Panc1 (cell line): Measurements from ENCODE around the gene PCDH15. TPM values are rescaled to one million over a fixed set of nuclear protein-coding genes. Genes with fewer than 3 reads are reported as not detected.

Experiments used
- ATAC-seq: fragments of 200-7000 bp; cut with Tn5 transposase; 2 replicates; pipeline ENCODE4 v1.9.1; 2020; ENCODE audit warnings: mild to moderate bottlenecking, moderate library complexity
- BruUV-seq: library from RNA; stranded (reverse); fragments of 400-500 nt; replicated peaks from 2 replicates; lab custom pipeline; 2021; lab: Mats Ljungman, UMichigan
- CTCF ChIA-PET: fragments of 300-600 bp; sonication (Branson Sonifier 250); formaldehyde crosslinking; loops from one replicate; lab custom pipeline; 2022; ENCODE audit warnings: antibody characterized with exemption; lab: Charles Lee
- POLR2A ChIA-PET: fragments of 300-600 bp; sonication (Branson Sonifier 250); formaldehyde crosslinking; loops from one replicate; lab custom pipeline; 2022; ENCODE audit warnings: antibody characterized with exemption; lab: Charles Lee
- DNase-seq: peaks from one replicate; pipeline ENCODE4 v3.0.0-alpha.2; 2010; ENCODE audit warnings: low read depth, low spot score
- H3K27ac ChIP-seq: 2 replicates; pipeline ENCODE4 v1.5.1; 2011; ENCODE audit warnings: mild to moderate bottlenecking, low read length, inconsistent platforms
- H3K27me3 ChIP-seq: fragments of 200-500 bp; sonication (Bioruptor generic); 2 replicates; pipeline ENCODE4 v1.6.0; 2014; ENCODE audit warnings: low read length, inconsistent platforms; ENCODE audit not compliant: control insufficient read depth, insufficient read depth
- H3K36me3 ChIP-seq: fragments of 200-500 bp; sonication (Bioruptor generic); 2 replicates; pipeline ENCODE4 v1.5.1; 2014; ENCODE audit warnings: inconsistent platforms, mild to moderate bottlenecking, low read length, moderate library complexity; ENCODE audit not compliant: control insufficient read depth, insufficient read depth
- H3K4me1 ChIP-seq: 2 replicates; pipeline ENCODE4 v1.5.1; 2011; ENCODE audit warnings: inconsistent platforms, mild to moderate bottlenecking, low read length, moderate library complexity; ENCODE audit not compliant: control insufficient read depth, insufficient read depth
- H3K4me3 ChIP-seq, 2 experiments: 2 replicates each; pipeline ENCODE4 v1.5.1; 2011 to 2012; ENCODE audit warnings: low read depth in 2 of 2, low read length in 2 of 2, mild to moderate bottlenecking in 2 of 2, inconsistent platforms in 1 of 2, moderate library complexity in 1 of 2
- H3K9me3 ChIP-seq: fragments of 200-500 bp; sonication (Bioruptor generic); 2 replicates; pipeline ENCODE4 v1.5.1; 2014; ENCODE audit warnings: low read depth, mild to moderate bottlenecking, inconsistent platforms, low read length, moderate library complexity; ENCODE audit not compliant: control insufficient read depth, insufficient read depth
- POLR2AphosphoS5 ChIP-seq: IDR thresholded peaks from 2 replicates; pipeline ENCODE4 v1.6.1; 2012; ENCODE audit warnings: mild to moderate bottlenecking, low read depth, low read length, moderate library complexity
- SIN3A ChIP-seq: IDR thresholded peaks from 2 replicates; pipeline ENCODE4 v1.6.1; 2012; ENCODE audit warnings: low read depth, mild to moderate bottlenecking, low read length, moderate library complexity, borderline replicate concordance; ENCODE audit not compliant: insufficient read depth
- TCF7L2 ChIP-seq: IDR thresholded peaks from 2 replicates; pipeline ENCODE4 v1.6.1; 2011; ENCODE audit warnings: mild to moderate bottlenecking, low read depth, low read length, inconsistent platforms
- in situ Hi-C: cut with HindIII; loops from 2 replicates; pipeline ENCODE4 v1.10.0; 2016; ENCODE audit warnings: low sequenced_read_pairs, low pct_unique_long_range_greater_than_20kb
- intact Hi-C: fragments of 100-400 bp; cut with micrococcal nuclease; formaldehyde crosslinking; loops from one replicate; pipeline ENCODE4 v1.10.0; 2022; ENCODE audit not compliant: unreplicated experiment
- total RNA-seq: library from RNA; stranded (reverse); gene quantifications from one replicate; pipeline ENCODE4 v1.2.1, GENCODE V29; 2021; ENCODE audit not compliant: unreplicated experiment
- TF ChIP-seq, protein P1 (sequence below), 2 experiments: IDR thresholded peaks; 2 replicates each; pipeline ENCODE4 v1.6.1; 2011 to 2012; ENCODE audit warnings: low read depth in 2 of 2, control low read depth in 1 of 2, low read length in 1 of 2, mild to moderate bottlenecking in 1 of 2, moderate library complexity in 1 of 2; ENCODE audit not compliant: insufficient read depth in 1 of 2
- TF ChIP-seq, protein P2 (sequence below): fragments of 450-650 bp; IDR thresholded peaks from 2 replicates; pipeline ENCODE4 v1.5.1; 2017; ENCODE audit warnings: mild to moderate bottlenecking

PCDH15 gene
- total RNA-seq, 1 experiment from 2014 or later, result 0.18 TPM

DNA sequence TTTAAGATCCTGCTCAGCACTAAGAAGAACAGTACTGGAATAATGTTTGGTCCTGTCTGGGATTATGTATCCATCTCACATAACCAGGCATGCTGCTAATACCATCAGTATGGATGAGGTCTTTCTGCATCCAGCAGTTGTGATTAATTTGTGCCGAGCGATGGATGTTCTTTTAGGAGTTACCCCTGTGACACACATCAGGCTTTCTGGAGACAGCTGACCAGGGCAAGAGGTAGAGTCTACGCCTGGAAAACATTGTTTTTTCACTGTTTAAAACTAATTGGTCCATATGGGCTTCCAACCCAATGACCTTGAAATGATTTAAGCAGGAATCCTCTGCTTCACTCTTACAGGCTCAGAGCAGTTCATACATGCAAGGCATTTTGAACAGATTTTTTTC, 603.0 kb downstream of the PCDH15 start:
- TF ChIP-seq, protein P1, sequence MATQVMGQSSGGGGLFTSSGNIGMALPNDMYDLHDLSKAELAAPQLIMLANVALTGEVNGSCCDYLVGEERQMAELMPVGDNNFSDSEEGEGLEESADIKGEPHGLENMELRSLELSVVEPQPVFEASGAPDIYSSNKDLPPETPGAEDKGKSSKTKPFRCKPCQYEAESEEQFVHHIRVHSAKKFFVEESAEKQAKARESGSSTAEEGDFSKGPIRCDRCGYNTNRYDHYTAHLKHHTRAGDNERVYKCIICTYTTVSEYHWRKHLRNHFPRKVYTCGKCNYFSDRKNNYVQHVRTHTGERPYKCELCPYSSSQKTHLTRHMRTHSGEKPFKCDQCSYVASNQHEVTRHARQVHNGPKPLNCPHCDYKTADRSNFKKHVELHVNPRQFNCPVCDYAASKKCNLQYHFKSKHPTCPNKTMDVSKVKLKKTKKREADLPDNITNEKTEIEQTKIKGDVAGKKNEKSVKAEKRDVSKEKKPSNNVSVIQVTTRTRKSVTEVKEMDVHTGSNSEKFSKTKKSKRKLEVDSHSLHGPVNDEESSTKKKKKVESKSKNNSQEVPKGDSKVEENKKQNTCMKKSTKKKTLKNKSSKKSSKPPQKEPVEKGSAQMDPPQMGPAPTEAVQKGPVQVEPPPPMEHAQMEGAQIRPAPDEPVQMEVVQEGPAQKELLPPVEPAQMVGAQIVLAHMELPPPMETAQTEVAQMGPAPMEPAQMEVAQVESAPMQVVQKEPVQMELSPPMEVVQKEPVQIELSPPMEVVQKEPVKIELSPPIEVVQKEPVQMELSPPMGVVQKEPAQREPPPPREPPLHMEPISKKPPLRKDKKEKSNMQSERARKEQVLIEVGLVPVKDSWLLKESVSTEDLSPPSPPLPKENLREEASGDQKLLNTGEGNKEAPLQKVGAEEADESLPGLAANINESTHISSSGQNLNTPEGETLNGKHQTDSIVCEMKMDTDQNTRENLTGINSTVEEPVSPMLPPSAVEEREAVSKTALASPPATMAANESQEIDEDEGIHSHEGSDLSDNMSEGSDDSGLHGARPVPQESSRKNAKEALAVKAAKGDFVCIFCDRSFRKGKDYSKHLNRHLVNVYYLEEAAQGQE (IDR thresholded peaks at IDR 0.05; ENCODE audit: insufficient read depth in 1 of 2, low read depth in 2 of 2, low read length in 1 of 2), result no peak
- TF ChIP-seq POLR2AphosphoS5 (no peak), TCF7L2 (no peak), SIN3A (no peak)
- TF ChIP-seq, protein P2, sequence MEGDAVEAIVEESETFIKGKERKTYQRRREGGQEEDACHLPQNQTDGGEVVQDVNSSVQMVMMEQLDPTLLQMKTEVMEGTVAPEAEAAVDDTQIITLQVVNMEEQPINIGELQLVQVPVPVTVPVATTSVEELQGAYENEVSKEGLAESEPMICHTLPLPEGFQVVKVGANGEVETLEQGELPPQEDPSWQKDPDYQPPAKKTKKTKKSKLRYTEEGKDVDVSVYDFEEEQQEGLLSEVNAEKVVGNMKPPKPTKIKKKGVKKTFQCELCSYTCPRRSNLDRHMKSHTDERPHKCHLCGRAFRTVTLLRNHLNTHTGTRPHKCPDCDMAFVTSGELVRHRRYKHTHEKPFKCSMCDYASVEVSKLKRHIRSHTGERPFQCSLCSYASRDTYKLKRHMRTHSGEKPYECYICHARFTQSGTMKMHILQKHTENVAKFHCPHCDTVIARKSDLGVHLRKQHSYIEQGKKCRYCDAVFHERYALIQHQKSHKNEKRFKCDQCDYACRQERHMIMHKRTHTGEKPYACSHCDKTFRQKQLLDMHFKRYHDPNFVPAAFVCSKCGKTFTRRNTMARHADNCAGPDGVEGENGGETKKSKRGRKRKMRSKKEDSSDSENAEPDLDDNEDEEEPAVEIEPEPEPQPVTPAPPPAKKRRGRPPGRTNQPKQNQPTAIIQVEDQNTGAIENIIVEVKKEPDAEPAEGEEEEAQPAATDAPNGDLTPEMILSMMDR, result no peak
- DNase-seq (no peak), ATAC-seq (no peak)
- in situ Hi-C loops, result no loop called here
- Histone ChIP-seq H3K9me3 (no peaks in the 10 kb centered on the region; the same call in 1 of the 2 replicates), H3K27me3 (no peaks in the 10 kb centered on the region), H3K36me3 (no peaks in the 10 kb centered on the region), H3K4me1 (no peaks in the 10 kb centered on the region), H3K4me3 (no peak overlapping the region), H3K27ac (no peak overlapping the region)
- no TSS peak for BruUV-seq
- intact Hi-C loops, result no loop called here
- ChIA-PET CTCF (no interaction called here), POLR2A (no interaction called here)

DNA sequence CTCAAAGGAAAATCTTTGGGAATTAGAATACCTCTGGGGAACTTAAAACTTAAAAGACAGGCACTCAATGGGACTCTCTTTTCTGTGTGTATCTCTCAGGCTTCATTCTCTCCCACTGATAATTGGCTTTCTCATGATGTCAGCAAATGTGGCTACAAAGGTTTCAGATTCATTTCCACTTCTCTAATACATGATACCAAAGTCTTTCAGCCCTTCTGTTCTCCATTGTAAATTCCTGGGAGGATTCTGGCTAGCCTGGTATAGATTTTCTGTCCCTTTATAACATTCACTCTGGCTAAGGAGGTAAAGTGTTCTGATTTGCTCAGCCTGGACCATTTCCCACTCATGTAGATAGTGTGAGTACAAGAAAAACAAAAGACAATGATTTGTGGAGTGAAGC, 606.2 kb downstream of the PCDH15 start:
- ChIA-PET POLR2A (no interaction called here), CTCF (no interaction called here)
- no peaks in the 10 kb centered on the region for H3K4me1 ChIP-seq
- H3K27me3 ChIP-seq, result no peaks in the 10 kb centered on the region
- no TSS peak for BruUV-seq
- in situ Hi-C loops (no loop called here), intact Hi-C loops (no loop called here)
- ATAC-seq, result no peak
- H3K4me3 ChIP-seq, result no peak overlapping the region
- DNase-seq, result no peak
- H3K36me3 ChIP-seq, result no peaks in the 10 kb centered on the region
- no peaks in the 10 kb centered on the region; the same call in 1 of the 2 replicates for H3K9me3 ChIP-seq
- TF ChIP-seq, protein P2, result no peak
- TF ChIP-seq SIN3A, result no peak
- TF ChIP-seq POLR2AphosphoS5, result no peak
- TF ChIP-seq TCF7L2, result no peak
- TF ChIP-seq, protein P1 (IDR thresholded peaks at IDR 0.05; ENCODE audit: insufficient read depth in 1 of 2, low read depth in 2 of 2, low read length in 1 of 2), result no peak
- H3K27ac ChIP-seq, result no peak overlapping the region
